Left ventricle myocardium superior (tissue), 1 donor: ENCODE results near the gene APOO. TPM values are rescaled to one million over a fixed set of nuclear protein-coding genes. Genes with fewer than 3 reads are reported as not detected.
"Not testable (repeated sequence)": the region's sequence is repeated elsewhere in the genome, so short reads cannot be mapped to it uniquely, and the experiment has no call there.

Source experiments
- ATAC-seq: fragments of 200-7000 bp; cut with Tn5 transposase; one replicate; pipeline ENCODE4 v1.9.1; 2020; ENCODE audit warnings: mild to moderate bottlenecking, moderate library complexity
- DNase-seq: peaks from one replicate; pipeline ENCODE4 v3.0.0-alpha.2; 2020
- intact Hi-C: fragments of 100-400 bp; cut with micrococcal nuclease; formaldehyde crosslinking; loops from one replicate; pipeline ENCODE4 v1.11.0; 2022
- total RNA-seq: library from RNA; stranded (reverse); fragmentation: NEBNext Ultra II Directional; extraction: Animal tissue kit (Norgen Biotek cat#: 25700); gene quantifications from one replicate; pipeline ENCODE4 v1.2.1, GENCODE V29; 2021
- donor health status: DM: no; HTN: yes; CAD: no; lungs with severe emphysema.

APOO gene
- total RNA-seq, 1 donor from 2014 or later = 105 TPM

DNA sequence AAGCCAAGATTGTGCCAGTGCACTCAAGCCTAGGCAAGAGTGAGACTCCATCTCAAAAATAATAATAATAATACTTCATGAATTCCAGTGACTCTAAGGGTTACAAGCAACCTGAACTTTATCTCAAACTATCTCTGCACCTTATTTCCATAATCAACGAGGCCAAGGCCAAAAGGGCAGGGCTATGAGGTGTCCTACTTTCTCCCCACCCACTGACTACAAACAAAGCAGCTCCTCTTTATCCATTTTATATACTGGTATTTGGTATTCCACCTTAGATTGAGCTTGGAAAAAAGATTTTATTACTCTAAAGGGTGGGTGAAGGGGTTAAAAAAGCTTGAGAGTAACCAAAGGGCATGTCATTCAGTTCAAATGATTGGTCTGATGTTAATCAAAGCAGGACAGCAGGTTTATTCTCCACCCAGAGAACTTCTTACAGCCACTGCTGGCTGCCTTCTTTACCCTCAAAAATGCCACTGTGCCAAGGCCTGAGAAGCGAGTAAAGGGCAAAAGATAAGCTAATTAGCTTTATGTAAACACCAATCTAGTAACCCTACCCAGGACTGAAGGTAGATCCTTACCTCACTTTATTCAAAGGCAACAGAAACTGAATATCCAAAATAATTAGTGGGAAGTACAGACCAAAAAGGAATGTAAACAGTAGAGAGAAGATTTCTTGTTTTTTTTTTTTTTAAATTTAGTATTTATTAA, 28.2 kb downstream of the APOO start:
- no peak for DNase-seq
- ATAC-seq = no peak
- intact Hi-C loops = no loop called here

DNA sequence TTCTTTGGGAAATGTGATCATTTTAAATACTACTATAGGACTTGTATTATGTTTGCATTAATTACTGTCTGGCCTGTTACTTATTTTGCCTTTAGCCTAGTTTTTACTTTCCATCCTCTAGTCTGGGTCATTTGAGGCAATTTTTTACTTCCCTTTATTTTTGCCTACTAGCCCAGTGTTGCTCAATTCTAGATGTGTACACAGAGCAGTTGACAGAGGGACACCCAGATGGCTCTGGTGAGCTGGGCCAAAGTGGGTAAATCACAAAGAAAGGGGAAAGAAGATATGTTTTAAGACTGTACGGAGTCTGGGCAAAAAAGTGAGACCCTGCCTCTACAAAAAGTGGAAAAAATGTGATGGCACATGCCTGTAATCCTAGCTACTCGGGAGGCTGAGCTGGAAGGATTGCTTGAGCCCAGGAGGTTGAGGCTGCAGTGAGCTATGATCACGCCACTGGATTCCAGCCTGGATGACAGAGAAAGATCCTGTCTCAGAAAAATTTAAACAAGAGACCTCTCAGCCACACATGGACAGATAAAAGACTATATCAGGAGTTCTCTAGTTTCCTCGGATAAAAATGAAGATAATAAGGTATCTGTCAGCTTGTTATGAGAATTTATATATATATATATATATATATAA, 35.7 kb downstream of the APOO start:
- ATAC-seq (peak; percentile 57), DNase-seq (no peak)
- intact Hi-C loops = no loop called here

DNA sequence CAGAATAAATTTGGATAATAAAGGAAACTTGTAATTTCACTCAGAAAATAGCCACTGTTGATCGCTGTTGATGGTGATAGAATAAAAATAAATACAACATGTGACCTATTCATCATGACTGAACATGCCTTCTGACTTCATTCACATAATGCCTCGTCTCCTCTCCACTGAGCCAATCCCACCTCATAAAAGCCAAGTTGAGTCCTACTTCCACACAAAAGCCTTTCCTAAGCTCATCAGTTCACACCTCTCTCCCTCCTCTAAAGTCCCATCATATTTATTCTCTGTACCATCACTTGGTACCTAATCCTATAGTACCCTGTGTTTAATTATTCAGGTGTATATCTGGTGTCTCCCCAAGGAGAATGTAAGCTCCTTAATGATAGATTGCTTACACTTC, 37.7 kb downstream of the APOO start:
- intact Hi-C loops = no loop called here
- DNase-seq (no peak), ATAC-seq (no peak)

DNA sequence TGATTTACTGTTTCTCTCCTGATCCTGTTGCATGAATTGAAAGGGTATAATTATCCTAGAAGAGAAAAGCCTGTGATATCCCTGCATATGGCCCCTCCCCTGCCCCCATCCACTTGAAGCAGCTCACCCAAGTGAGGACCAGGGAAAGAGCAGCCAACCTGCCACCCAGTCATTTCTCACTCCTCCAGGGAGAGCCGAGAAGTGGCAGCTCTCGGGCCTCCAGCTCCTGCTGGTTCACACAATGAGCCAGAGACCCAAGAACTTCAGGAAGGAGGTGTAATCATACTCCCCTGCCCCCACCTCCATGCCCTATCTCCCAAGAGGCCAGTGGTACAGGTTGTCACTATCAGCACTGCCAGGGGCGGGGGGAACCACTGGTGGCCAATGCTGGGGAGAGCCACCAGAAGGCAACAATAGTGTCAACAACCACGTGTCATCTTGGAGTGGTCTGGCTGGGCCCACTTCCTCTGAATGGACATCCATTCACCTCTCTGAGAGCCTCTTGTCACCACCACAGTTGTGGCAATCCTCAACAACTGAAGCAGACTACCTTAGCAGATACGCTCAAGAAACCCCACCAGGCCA, 42.9 kb downstream of the APOO start:
- DNase-seq (no peak), ATAC-seq (no peak)
- intact Hi-C loops = no loop called here

DNA sequence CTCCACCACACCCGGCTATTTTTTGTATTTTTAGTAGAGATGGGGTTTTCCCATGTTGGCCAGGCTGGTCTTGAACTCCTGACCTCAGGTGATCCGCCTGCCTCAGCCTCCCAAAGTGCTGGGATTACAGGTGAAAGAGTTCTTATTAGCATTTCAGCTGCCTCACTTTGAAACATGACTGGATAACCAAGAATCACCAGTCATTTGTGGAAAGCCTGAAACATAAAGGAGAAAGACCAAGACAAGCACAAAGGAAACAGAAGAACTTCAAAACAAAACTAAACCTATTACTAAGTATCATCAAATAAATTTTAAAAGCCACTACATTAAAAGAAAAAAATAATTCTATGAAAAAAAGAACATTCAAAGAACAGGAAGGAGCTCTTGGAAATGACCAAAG, 45.8 kb downstream of the APOO start:
- DNase-seq, ATAC-seq, intact Hi-C loops: not testable (repeated sequence)

DNA sequence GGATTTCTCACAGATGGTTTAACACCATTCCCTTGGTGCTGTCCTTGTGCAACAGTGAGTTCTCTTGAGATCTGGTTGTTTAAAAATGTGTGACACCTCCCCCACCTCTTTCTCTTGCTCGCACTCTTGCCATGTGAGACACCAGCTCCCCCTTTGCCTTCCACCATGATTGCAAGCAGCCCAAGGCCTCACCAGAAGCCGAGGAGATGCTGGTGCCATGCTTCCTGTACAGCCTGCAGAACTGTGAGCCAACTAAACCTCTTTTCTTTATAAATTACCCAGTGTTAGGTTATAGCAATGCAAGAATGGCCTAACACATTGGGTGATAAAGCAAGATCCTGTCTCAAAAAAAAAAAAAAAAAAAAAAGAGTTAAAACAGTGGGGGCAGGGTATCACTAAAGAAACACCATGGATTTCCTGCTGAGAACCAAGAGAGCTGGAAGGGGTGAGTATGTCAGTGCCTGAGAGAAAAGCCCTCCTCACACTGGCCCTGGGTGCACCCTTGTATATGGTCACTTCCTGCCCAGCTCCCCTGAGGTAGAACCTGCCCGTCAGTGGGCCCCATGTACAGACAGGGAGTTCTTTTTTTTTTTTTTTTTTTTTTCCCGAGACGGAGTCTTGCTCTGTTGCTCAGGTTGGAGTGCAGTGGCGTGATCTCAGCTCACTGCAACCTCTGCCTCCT, 46.4 kb downstream of the APOO start:
- no peak for DNase-seq
- intact Hi-C loops = no loop called here
- ATAC-seq = no peak

DNA sequence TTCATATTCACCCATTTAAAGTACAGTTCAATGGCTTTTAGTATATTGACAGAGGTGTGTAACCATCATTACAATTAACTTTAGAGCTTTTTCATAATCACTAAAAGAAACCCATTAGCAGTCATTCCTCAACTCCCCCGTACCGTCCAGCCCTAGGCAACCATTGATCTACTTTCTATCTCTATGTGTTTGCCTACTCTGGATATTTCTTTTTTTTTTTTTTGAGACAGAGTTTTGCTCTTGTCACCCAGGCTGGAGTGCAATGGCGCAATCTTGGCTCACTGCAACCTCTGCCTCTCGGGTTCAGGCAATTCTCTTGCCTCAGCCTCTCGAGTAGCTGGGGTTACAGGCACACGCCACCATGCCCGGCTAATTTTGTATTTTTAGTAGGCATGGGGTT, 48.5 kb downstream of the APOO start:
- DNase-seq, intact Hi-C loops, ATAC-seq: not testable (repeated sequence)

DNA sequence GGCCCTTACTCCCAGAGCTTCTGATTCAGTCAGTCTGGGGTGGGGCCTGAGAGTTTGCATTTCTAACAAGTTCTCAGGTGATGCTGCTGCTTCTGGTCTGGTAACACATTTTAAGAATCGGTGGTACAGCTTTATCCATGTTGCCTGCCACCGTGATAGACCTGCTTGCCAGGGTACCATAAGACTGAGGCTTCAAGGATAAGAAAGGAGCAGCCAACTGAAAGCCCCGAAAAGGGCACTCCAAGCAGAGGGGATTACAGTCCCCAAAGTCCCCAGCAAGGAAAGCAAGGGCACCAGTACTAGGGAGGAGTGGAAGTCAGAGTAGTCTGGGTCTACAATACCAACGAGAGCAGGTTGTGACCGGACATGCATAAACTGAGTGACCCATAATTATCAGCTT, 49.8 kb downstream of the APOO start:
- ATAC-seq = no peak
- intact Hi-C loops = no loop called here

DNA sequence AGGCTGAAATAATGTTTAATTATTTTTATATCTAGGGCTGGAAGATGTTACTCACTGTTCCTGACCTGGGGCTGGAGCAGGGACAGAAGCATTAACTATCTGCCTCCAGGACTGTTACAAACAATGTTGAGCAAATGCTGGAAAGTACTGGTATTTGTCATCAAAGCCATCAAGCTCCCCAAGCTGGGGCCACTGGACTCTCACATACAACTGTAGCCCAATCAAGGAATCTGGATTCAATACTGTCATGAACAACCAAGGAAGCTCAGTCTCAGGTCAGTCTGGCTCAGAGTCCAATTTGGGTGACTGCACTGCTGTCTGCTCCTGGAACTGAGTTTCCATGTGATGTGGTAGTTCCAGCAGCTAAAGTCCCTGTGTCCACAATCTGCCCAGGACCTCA, 50.4 kb downstream of the APOO start:
- ATAC-seq (no peak), DNase-seq (no peak)
- intact Hi-C loops = no loop called here

More for the DNA sequence above, 49.8 kb downstream of the APOO start:
- DNase-seq = no peak

DNA sequence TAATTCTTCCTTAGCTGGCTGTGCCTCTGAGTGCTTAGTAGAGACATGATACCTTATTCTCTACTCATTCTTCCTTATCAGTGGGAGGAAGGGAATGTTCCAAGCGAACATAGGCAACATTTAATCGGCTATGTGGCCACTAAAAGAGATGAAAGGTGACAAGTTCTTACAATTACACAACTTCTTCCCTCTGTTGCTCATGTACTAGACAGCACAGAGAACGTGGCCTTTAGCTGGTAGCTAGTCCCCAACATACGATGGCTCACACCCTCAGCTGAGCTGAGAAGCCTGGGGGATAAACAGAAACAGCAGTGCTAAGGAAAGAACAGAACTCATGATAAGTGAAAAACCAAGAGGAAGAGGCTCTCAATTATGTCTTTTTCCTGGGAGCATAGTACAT, 52.2 kb downstream of the APOO start:
- no peak for DNase-seq
- peak; percentile 83 for ATAC-seq
- intact Hi-C loops = no loop called here

DNA sequence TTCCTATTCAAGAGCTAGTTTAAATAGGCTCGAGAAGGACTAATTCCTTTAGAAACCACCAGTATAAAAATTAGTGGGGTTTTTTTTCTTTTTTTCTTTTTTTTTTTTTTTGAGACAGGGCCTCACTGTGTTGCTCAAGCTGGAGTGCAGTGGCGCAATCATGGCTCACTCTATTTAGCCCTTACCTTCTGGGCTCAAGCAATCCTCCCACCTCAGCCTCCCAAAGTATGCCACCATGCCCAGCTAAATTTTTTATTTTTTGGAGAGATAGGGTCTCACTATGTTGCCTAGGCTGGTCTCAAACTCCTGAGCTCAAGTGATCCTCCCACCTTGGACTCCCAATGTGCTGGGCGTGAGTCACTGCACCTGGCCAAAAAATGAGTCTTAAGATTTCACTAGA, 52.8 kb downstream of the APOO start:
- no peak for ATAC-seq
- DNase-seq = no peak
- intact Hi-C loops = no loop called here

DNA sequence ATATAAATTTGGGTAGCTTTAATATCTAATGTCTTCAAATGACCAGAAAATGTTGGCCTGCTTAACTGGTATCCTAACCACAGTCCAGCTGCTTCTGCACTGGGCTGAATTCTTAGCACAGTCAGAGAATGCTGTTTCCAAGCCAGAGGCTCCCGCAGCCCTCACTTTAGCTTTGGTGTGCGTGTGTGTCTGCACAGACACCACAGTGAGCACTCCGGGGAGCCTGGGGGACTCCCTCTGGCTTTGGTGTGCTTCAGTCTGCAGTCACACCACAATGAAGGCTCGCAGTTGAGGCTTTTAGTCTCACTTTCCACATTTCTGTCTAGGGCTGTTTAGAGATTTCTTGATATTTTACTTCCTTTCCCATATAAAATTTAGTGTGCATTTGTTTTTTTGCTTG, 53.6 kb downstream of the APOO start:
- ATAC-seq (no peak), DNase-seq (no peak)
- intact Hi-C loops = no loop called here

DNA sequence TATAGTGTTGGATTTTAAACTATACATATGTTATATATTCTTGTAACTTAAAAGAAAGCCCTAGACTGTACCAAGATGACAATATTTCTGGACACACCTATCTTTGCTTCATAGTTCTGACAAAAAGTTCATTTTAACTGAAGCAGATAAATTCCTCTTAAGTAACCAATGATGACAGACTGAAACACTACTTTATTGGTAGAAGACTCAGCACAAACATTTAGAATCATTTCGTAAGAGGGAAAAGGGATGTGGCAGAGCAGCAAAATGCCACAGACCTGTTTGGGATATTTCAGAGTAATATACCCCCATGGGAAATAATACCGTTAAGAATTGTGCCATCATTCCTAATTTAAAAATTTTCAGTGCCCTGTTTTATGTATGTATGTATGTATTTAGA, 56.2 kb downstream of the APOO start:
- intact Hi-C loops = no loop called here
- DNase-seq (no peak), ATAC-seq (no peak)

DNA sequence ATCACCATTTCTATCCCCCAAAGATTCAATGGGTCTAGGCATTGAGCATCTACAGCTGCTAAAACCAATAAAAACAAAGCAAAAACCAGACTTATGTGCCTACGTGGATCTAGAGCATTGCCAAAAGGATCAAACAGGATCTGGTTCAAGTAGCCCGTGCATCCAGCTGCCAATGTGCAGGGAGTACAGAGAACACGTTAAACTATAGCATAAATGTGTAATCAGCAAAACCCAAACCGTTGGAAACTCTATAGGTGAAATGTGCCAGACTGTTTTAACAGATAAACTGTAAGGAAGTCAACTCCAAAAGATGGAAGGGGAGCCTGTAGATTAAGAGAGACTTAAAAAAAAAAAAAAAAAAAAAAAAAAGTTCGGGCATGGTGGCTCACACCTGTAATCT, 58.5 kb downstream of the APOO start:
- DNase-seq = no peak
- intact Hi-C loops = no loop called here
- no peak for ATAC-seq

DNA sequence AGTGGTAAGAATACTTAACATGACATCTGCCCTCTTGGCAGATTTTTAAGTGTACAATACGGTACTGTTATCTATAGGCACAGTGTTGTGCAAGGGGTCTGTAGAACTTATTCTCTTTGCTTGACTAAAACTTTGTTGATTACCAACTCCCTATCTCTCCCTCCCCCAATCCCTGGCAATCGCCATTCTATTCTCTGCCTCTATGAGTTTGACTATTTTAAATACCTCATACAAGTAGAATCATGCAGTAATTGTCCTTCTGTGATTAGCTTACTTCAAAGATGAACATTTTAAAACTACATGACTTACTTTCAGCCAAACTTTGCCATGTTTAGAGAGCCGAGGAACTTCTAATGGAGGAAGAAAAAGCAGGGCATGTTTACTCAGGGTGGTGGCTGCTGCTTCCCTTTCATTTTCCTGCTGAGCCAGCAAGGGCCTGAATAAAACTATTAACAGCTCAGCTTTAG, 62.4 kb downstream of the APOO start:
- no peak for DNase-seq

DNA sequence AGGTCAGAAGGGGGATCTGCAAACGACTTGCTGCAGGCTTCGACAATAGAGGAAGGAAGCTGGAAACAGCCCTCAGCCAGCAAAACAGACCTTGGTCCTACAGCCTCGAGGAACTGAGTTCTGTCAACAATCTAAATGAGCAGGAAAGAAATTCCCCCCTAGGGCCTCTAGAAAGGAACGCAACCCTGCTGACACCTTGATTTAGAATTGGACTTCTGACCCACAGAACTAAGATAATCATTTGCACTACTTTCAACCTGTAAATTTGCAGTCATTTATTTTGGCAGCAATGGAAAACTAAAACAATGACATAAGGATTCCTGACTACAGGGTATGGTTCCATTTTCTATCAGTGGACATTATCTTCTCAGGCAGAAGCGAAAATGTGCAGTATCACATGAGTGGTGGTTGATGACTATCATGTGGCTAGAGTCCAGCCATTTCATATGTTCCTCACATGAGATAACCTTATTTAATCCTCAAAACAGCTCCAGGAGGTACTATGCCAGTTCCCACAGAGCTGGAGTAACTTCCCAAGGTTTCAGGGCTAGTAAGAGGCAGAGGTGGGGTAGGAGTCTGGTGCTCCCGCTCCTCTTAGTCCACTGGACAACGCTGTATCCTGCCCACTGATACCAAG, 63.1 kb downstream of the APOO start:
- ATAC-seq (peak; percentile 37), DNase-seq (no peak)
- intact Hi-C loops = no loop called here

More for the DNA sequence above, 62.4 kb downstream of the APOO start:
- ATAC-seq = peak; percentile 52
- intact Hi-C loops = no loop called here

DNA sequence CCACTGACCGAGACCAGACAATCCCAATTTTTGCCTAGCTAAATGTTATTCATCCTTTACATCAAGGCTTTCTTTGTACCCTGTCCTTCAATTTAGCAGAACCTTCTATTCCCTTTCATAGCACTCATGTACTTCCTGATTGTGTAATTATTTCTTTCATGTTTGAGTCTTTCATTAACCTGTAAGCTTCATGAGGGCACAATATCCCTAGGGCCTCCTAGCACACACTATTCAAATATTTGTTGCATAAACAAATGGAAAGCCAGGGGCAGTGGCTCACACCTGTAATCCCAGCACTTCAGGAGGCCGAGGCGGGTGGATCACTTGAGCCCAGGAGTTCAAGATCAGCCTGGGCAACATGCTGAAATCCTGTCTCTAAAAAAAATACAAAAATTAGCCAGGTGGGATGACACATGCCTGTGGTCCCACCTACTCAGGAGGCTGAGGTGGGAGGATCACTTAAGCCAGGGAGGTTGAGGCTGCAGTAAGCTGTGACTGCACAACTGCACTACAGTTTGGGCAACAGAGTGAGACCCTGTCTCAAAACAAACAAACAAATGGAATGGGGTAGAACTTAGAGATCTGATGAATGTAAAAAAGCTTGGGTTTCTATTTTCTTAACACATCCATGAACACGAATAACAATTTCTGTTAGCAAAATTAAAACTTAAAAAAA, 65.8 kb downstream of the APOO start:
- ATAC-seq = no peak
- no peak for DNase-seq
- intact Hi-C loops = no loop called here

DNA sequence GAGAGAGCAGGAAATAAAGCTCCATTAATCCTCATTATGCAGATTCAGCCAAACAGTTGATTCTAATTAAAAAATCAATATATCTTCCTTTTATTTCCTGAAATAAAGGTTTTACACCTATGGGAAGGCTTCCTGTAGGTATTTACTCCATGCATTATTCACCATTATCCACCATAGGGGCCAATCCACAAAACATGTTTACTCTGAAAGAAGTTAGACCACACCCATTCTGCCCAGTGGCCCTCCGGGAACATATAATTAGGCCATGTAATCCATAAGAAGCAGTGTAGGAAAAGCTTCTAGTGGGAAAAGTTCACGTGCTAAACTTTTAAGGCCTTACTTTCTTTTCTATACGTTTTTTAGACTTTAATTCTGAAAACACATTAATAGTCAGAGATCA, 67.1 kb downstream of the APOO start:
- intact Hi-C loops = no loop called here

DNA sequence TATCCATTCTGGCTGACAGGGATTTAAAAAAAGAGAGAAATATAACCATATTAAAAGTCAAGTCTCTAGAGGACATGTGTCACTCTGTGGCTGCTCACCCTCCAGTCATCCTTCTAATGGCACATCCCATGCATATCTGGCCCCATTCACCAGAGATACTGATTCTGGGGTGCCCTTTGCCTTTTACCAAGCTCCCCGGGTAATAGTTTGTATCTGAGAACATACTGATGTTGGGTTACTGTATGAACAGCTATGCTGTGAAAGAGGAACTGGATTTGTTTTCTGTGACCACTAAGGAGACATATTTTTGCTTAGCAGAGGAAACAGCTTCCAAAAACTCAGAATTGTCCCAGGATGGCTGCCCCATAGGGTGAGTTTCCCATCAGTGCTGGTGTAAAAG, 68.8 kb downstream of the APOO start:
- DNase-seq (no peak), ATAC-seq (no peak)
- intact Hi-C loops = no loop called here

More for the DNA sequence above, 67.1 kb downstream of the APOO start:
- ATAC-seq (no peak), DNase-seq (no peak)
